ENCODE data around the gene ZFP57. TPM values are rescaled to one million over a fixed set of nuclear protein-coding genes. Genes with fewer than 3 reads are reported as not detected.
"Not testable (repeated sequence)": the region's sequence is repeated elsewhere in the genome, so short reads cannot be mapped to it uniquely, and the experiment has no call there.

Gene ZFP57
- total RNA-seq, 1 donor from 2014 or later = not detected

- no peak for DNase-seq (ENCODE audit: low spot score)
Observed at GRCh38 chr6:29696147-29697125, 15.5 kb upstream of the ZFP57 start.

- DNase-seq (ENCODE audit: low spot score) = no peak
Observed at GRCh38 chr6:29694637-29695036, 13.7 kb upstream of the ZFP57 start.

GRCh38 chr6:29685718-29686326 lies 4.9 kb upstream of the ZFP57 start:
- DNase-seq (ENCODE audit: low spot score) = no peak

- no peak for DNase-seq (ENCODE audit: low spot score)
Observed at GRCh38 chr6:29681811-29682210, 859 bp upstream of the ZFP57 start.

- DNase-seq (ENCODE audit: low spot score) = no peak
Observed at GRCh38 chr6:29680416-29680815, 536 bp downstream of the ZFP57 start.

- DNase-seq (ENCODE audit: low spot score) = no peak
Observed at GRCh38 chr6:29679962-29680361, 990 bp downstream of the ZFP57 start.

GRCh38 chr6:29678114-29678513 lies 2.8 kb downstream of the ZFP57 start:
- DNase-seq (ENCODE audit: low spot score) = no peak

GRCh38 chr6:29676981-29677601 lies 3.9 kb downstream of the ZFP57 start:
- DNase-seq (ENCODE audit: low spot score) = no peak

- DNase-seq (ENCODE audit: low spot score) = no peak
Observed at GRCh38 chr6:29675561-29675960, 5.4 kb downstream of the ZFP57 start.

GRCh38 chr6:29674008-29674407 lies 6.9 kb downstream of the ZFP57 start:
- DNase-seq (ENCODE audit: low spot score) = no peak

- DNase-seq (ENCODE audit: low spot score) = no peak
Observed at GRCh38 chr6:29673161-29673560, 7.8 kb downstream of the ZFP57 start.

- DNase-seq (ENCODE audit: low spot score) = not testable (repeated sequence)
Observed at GRCh38 chr6:29672116-29672515, 8.8 kb downstream of the ZFP57 start.

- DNase-seq (ENCODE audit: low spot score) = no peak
Observed at GRCh38 chr6:29671026-29671425, 9.9 kb downstream of the ZFP57 start.

GRCh38 chr6:29667158-29667557 lies 13.8 kb downstream of the ZFP57 start:
- DNase-seq (ENCODE audit: low spot score) = no peak

- DNase-seq (ENCODE audit: low spot score) = no peak
Observed at GRCh38 chr6:29666826-29667130, 14.2 kb downstream of the ZFP57 start.

GRCh38 chr6:29665942-29666825 lies 14.8 kb downstream of the ZFP57 start:
- DNase-seq (ENCODE audit: low spot score) = no peak

- no peak for DNase-seq (ENCODE audit: low spot score)
Observed at GRCh38 chr6:29663300-29664042, 17.5 kb downstream of the ZFP57 start.

GRCh38 chr6:29661502-29662141 lies 19.3 kb downstream of the ZFP57 start:
- not testable (repeated sequence) for DNase-seq (ENCODE audit: low spot score)

GRCh38 chr6:29661071-29661470 lies 19.9 kb downstream of the ZFP57 start:
- DNase-seq (ENCODE audit: low spot score) = no peak

GRCh38 chr6:29656798-29657197 lies 24.2 kb downstream of the ZFP57 start, which contains the start of gene MOG:
Gene MOG, plus strand, starts transcription at chr6:29657092. Its CDS starts 118 bp downstream, at chr6:29657210.
- no peak for DNase-seq (ENCODE audit: low spot score)

Data from mesenteric fat pad (tissue), 1 donor.